ENCODE results near the gene UBTD1.
"Not testable (repeated sequence)": the region's sequence is repeated elsewhere in the genome, so short reads cannot be mapped to it uniquely, and the experiment has no call there.

Gene UBTD1

GRCh38 chr10:97538839-97539238, 40.1 kb downstream of the UBTD1 start:
- no peak for DNase-seq (ENCODE audit: low read depth)

- DNase-seq (ENCODE audit: low read depth) = peak; percentile 66
Measured at GRCh38 chr10:97539523-97540200, 40.9 kb downstream of the UBTD1 start.

DNA sequence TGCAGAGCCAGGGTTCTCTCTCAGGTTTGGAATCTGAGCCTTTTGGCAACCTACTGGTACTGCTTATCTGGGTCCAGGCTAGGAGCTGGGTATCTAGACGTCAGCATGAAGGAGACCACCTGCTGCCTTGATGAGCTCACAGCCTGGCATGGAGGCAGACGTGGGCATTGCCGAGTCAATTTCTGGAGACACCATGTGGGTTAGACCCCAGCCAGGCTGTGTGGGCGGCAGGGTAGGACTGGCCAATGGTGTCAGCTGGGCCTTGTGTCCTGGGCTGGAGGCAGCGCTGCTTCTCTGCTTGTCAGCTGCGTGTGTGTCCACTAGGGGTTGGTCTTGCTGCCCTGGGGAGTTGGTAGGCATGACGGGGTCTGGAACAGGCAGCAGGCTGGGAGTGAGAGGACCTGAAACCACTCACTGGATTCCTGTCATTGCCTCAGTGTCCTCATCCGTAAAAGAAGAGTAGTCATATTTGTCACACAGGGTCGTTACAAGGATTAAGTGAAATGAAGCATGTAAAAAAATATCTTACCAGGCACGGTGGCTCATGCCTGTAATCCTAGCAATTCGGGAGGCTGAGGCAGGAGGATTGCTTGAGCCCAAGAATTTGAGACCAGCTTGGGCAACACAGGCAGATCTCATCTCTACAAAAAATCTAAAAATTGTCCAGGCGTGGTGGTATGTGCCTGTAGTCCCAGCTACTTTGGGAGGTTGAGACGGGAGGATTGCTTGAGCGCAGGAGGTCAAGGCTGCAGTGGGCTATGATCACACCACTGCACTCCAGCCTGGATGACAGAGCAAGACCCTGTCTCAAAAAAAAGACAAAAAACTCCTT, 42.2 kb downstream of the UBTD1 start:
- DNase-seq (ENCODE audit: low read depth) = no peak

DNA sequence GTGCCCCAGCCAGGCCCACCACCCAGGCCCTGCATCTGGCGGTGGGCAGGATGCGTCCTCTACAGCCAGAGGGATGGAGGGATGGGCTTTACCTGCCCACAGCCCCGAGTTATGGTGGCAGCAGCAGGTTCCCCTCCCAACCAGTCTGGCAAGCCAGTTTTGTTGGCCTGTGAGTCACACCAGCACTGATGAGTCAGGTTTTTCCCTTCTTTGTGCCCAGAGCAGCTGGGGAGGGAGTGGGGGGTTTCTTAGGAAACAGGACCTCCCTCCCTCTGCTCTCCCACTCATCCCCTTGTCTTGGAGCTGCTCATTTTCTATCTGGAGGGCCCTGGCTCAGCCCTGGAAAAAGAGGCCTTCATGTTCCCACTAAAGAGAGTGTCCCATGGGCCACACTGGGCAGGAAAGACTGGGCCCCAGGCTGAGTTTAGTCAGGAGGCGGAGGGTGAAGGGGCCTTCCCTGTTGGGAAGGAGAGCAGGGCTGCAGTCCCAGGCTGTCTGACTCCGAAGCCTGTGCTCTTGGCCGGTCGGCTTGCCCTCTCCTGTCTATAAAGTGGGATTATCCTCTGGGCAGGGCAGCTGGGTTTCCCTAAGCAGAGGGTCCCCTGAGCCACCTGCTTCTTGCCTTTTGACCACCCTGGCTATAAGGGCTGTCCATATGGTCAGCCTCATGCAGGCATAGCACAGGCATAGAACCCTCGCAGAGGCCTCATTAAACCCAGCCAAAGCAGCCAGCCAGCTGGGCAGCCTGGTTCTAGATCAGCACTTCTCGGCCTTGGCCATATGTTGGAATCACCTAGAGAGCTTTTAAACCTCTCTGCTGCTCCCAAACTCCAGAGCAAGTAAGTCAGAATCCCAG, 43.7 kb downstream of the UBTD1 start:
- DNase-seq (ENCODE audit: low read depth) = peak; percentile 75

DNA sequence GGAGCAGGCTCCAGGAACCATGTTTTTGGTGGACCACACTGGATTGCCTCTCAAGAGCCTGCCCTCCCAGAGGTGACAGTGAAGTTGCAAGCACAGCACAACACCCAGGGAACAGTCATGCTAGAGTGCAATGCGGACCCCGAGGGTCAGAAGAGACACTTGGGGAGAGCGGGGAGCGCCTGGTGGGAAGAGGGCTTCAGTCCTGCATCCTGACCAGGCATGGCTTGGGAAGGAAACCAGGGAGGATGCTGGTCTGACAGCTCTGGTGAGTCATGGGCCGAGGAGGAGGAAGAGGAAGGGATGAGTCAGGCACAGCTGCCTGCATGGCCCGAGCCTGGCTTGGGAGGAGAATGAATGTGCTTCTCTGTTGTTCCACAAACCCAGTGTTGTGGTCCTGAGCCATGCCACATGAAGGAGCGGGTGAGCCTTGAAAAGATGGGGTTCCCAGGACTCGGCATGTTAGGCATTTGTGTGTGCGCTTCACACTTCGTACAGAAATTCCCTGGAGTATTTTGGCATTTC, 44.4 kb downstream of the UBTD1 start:
- DNase-seq (ENCODE audit: low read depth) = peak; percentile 89

- no peak for DNase-seq (ENCODE audit: low read depth)
Measured at GRCh38 chr10:97546456-97547270, 47.9 kb downstream of the UBTD1 start.

GRCh38 chr10:97547271-97547600, 48.5 kb downstream of the UBTD1 start:
- no peak for DNase-seq (ENCODE audit: low read depth)

DNA sequence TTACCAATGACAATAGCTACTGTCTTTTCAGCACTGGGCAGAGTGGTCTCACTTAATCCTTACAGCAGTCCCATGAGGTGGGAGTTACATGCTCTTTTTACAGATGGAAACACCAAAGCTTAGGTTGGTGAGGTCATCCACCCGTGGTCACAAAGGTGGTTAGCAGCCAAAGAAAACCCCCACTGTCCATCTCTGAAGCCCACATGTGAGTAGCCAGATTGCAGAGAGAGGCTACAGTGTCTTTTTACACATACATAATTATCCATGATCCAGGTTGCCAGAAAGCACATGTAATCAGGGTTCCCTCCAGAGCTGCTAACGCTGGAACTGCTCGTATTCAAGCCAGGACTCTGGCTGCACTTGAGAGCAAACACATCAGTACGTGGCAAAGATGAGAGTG, 49.2 kb downstream of the UBTD1 start:
- DNase-seq (ENCODE audit: low read depth) = no peak

DNA sequence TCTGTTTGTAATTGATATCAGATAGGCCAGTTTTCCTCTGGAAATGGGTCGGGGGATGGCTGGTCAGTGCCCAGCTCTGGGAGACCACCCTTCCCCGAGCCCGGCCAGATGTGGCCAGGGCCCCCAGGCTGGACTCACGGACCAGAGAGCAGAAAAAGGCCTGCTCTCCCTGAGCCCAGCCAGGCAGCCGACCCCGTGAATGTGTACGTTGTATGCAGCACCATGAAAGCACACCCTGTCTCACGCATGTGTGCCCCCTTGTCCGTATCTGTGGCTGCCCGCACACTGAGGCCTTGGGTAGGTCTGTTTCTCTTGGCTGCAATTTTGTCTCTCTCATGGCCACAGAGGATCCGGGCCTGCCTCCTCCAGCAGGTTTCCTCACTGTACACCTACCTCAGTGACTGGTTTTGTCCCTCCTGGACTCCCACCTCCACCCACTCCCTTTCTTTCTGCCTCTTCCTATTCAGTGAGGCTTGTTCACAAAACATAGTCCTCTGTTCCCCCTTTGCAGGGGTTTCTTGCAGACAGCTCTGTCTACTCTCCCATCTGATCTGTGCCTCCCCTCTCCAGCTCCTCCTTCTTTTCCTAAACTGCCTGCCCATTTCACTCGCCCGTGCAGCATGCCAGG, 50.2 kb downstream of the UBTD1 start:
- no peak for DNase-seq (ENCODE audit: low read depth)

GRCh38 chr10:97549587-97550322, 51.0 kb downstream of the UBTD1 start:
- DNase-seq (ENCODE audit: low read depth) = no peak

DNA sequence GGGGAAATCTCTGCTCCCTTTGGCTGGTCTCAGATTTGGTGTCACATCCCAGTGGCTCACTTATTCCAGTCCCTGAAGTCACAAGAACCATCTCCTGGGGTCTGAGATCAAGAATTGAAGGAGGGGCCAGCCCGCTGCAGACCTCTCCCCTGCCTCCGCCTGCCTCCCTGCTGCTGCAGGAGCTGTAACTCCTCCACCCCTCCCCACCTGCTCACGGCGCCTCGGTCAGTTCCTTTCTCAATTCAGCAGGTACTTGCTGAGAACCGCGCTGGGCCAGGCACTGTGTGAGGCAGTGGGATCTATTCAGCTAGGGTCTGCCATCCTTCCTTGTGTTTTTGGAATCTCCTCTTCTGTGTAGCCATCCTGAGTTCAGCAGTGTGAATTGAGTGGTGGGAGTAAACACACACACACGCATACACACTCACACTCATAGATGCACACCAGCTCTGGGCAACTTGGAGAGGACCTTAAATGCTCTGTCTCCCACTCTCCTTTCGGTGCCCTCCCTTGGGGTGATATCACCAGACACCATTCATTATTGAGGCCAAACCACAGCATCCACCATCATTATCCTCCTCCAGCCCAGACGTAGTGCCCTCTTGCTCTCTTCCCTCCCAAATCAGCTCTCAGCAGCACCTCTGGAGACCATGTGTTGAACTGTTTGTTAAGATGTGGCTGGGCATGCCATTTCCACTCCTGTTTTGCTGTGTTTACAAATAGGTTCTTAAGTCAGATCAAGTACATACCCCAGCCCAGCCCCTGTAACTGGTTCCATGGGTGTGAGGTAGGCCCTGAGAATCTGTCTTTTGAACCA, 51.8 kb downstream of the UBTD1 start:
- no peak for DNase-seq (ENCODE audit: low read depth)

GRCh38 chr10:97551271-97551670, 52.5 kb downstream of the UBTD1 start:
- DNase-seq (ENCODE audit: low read depth) = no peak

DNA sequence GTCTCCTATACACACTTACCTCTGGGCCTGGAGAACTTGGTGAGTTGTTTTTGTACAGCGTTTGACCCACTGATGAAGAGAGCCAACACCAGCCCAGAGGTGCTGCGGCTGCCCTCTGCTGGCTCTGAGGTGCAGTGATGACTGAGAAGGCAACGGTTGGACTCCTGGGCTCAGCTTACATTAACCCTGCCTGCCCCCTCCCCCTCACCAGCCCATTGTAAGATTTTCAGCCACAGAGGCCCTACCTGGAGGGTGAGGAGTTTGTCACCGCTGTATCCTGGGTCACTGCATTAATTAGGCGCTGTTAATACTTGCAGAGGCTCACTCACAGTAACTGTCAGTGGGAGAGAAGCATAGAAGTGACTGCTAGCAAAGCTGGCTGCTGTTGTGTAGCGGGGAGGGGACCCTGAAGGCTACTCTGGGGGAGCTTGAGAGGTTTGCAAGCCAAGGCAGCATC, 54.9 kb downstream of the UBTD1 start:
- DNase-seq (ENCODE audit: low read depth) = no peak

DNA sequence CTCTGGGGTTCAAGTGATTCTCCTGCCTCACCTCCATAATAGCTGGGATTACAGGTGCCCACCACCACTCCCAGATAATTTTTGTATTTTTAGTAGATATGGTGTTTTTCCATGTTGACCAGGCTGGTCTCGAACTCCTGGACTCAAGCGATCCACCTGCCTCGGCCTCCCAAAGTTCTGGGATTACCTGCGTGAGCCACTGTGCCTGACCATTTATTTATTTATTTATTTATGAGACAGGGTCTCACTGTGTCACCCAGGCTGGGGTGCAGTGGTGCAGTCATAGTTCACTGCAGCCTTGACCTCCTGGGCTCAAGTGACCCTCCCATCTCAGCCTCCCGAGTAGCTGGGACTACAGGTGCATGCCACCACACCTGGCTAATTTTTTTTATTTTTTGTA, 55.6 kb downstream of the UBTD1 start:
- DNase-seq (ENCODE audit: low read depth) = not testable (repeated sequence)

GRCh38 chr10:97555541-97555940, 56.8 kb downstream of the UBTD1 start:
- DNase-seq (ENCODE audit: low read depth) = not testable (repeated sequence)

GRCh38 chr10:97560731-97561381, 62.1 kb downstream of the UBTD1 start:
- not testable (repeated sequence) for DNase-seq (ENCODE audit: low read depth)

DNA sequence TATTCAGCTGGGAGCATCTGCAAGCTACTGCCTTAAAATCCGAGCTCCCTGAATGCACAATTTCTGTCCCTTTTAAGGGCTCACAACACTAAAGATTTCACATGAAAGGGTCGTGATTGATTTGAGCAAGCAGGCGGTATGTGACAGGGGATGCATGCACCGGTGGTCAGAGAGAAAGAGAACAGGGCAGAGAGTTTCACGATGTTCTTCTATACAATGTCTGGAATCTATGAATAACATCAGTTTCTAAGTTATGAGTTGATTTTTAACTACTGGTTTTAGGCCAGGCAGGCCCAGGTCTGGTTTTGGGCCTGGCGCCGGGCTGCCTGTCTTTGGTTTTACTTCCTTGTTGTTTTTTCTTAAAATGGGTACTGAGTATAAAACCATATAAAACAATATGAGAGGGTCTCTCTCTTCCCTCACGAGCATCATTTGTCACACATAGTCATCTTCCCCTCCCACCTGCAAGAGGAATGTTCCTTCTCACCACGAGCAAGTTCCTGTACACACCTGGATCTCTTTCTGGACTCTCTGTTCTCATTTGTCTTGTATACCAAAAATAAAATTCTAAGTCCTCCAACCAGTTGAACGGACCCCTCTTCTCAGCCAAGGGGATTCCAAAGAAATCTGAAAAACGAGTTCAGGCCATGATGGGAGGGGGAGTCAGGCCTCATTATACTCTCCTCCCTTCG, 62.8 kb downstream of the UBTD1 start:
- DNase-seq (ENCODE audit: low read depth) = not testable (repeated sequence)

GRCh38 chr10:97562329-97562728, 63.6 kb downstream of the UBTD1 start:
- DNase-seq (ENCODE audit: low read depth) = not testable (repeated sequence)
